GM12891 (cell line): Measurements from ENCODE around the gene PHRF1.

ENCODE experiments used
- DNase-seq: peaks from one replicate; pipeline ENCODE4 v3.0.0; 2011; ENCODE audit warnings: low spot score; ENCODE audit not compliant: insufficient read length
- FAIRE-seq: peaks from 2 replicates; lab custom pipeline; 2011; peaks lifted over from hg19 to GRCh38; lab: Jason Lieb, UNC
- PAX5 ChIP-seq: IDR thresholded peaks from 2 replicates; pipeline ENCODE4 v1.6.1; 2011; ENCODE audit warnings: low read length, moderate library complexity, mild to moderate bottlenecking; ENCODE audit not compliant: insufficient read depth, severe bottlenecking
- POLR2A ChIP-seq: IDR thresholded peaks from 2 replicates; pipeline ENCODE4 v1.6.1; 2011; ENCODE audit warnings: low read depth, low read length, control low read depth
- POLR2AphosphoS5 ChIP-seq: IDR thresholded peaks from 2 replicates; pipeline ENCODE4 v1.6.1; 2011; ENCODE audit warnings: low read depth, low read length, control low read depth
- POU2F2 ChIP-seq: IDR thresholded peaks from 2 replicates; pipeline ENCODE4 v1.6.1; 2011; ENCODE audit warnings: low read depth, mild to moderate bottlenecking, control low read depth, low read length, moderate library complexity
- SPI1 ChIP-seq: IDR thresholded peaks from 2 replicates; pipeline ENCODE4 v1.6.1; 2011; ENCODE audit warnings: low read depth, low read length, control low read depth
- TAF1 ChIP-seq: IDR thresholded peaks from 2 replicates; pipeline ENCODE4 v1.6.1; 2011; ENCODE audit warnings: low read depth, low read length, control low read depth

PHRF1 gene

GRCh38 chr11:553083-553987 is 22.9 kb upstream of the PHRF1 start:
- FAIRE-seq (no peak), DNase-seq (no peak)
- no peak for TF ChIP-seq TAF1
- TF ChIP-seq POU2F2, result no peak
- no peak for TF ChIP-seq SPI1
- TF ChIP-seq PAX5, result no peak
- no peak for TF ChIP-seq POLR2AphosphoS5
- no peak for TF ChIP-seq POLR2A

GRCh38 chr11:553988-554340 is 22.3 kb upstream of the PHRF1 start:
- DNase-seq, result no peak
- TF ChIP-seq POLR2A (no peak), POU2F2 (no peak), TAF1 (no peak), POLR2AphosphoS5 (no peak), PAX5 (no peak), SPI1 (no peak)
- FAIRE-seq, result no peak

GRCh38 chr11:554428-555226 is 21.6 kb upstream of the PHRF1 start:
- peak; percentile 87 for FAIRE-seq
- DNase-seq, result peak; percentile 93
- TF ChIP-seq POLR2A (no peak), SPI1 (peak; percentile 53)

GRCh38 chr11:555227-555779 is 21.0 kb upstream of the PHRF1 start:
- no peak for DNase-seq
- FAIRE-seq, result no peak
- TF ChIP-seq POU2F2 (no peak), POLR2A (no peak), TAF1 (no peak), PAX5 (no peak), POLR2AphosphoS5 (no peak), SPI1 (no peak)

GRCh38 chr11:555780-556661 is 20.2 kb upstream of the PHRF1 start:
- TF ChIP-seq POLR2A, result no peak
- peak; percentile 35 for FAIRE-seq
- no peak for DNase-seq

- TF ChIP-seq POLR2AphosphoS5 (no peak), TAF1 (no peak), POU2F2 (no peak), POLR2A (no peak), SPI1 (no peak), PAX5 (no peak)
- DNase-seq (no peak), FAIRE-seq (no peak)
Observed at GRCh38 chr11:556662-557256, 19.5 kb upstream of the PHRF1 start.

GRCh38 chr11:557328-558132 is 18.7 kb upstream of the PHRF1 start:
- FAIRE-seq (no peak), DNase-seq (no peak)
- TF ChIP-seq TAF1 (no peak), PAX5 (no peak), POU2F2 (no peak), POLR2AphosphoS5 (no peak), POLR2A (no peak), SPI1 (no peak)

- no peak for DNase-seq
- no peak for FAIRE-seq
- no peak for TF ChIP-seq TAF1
- TF ChIP-seq POLR2AphosphoS5, result no peak
- no peak for TF ChIP-seq POU2F2
- TF ChIP-seq SPI1, result no peak
- TF ChIP-seq POLR2A, result no peak
- TF ChIP-seq PAX5, result no peak
Observed at GRCh38 chr11:558503-558902, 17.8 kb upstream of the PHRF1 start.
